WTC11 (cell line): Measurements from ENCODE around the gene RDH16.
"Not testable (repeated sequence)": the region's sequence is repeated elsewhere in the genome, so short reads cannot be mapped to it uniquely, and the experiment has no call there.

ENCODE experiments used
- SP1 ChIP-seq: sonication (generic); formaldehyde crosslinking; conservative IDR thresholded peaks from 2 replicates; pipeline ENCODE4 v1.8.1; 2022; ENCODE audit warnings: missing genetic modification reagents
- TF ChIP-seq, protein P1 (sequence below): sonication (generic); formaldehyde crosslinking; IDR thresholded peaks from 2 replicates; pipeline ENCODE4 v1.8.0; 2022; ENCODE audit warnings: mild to moderate bottlenecking, missing genetic modification reagents
- TF ChIP-seq, protein P2 (sequence below): sonication (generic); formaldehyde crosslinking; IDR thresholded peaks from 2 replicates; pipeline ENCODE4 v1.8.1; 2022; ENCODE audit warnings: mild to moderate bottlenecking, missing genetic modification reagents, moderate library complexity, borderline replicate concordance

DNA sequence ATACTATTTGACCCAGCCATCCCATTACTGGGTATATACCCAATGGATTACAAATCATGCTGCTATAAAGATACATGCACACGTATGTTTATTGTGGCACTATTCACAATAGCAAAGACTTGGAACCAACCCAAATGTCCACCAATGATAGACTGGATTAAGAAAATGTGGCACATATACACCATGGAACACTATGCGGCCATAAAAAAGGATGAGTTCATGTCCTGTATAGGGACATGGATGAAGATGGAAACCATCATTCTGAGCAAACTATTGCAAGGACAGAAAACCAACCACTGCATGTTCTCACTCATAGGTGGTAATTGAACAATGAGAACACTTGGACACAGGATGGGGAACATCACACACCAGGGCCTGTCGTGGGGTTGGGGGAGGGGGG lies 16.8 kb upstream of the RDH16 start:
- TF ChIP-seq SP1 (CRISPR knock-in tag), result not testable (repeated sequence)
- TF ChIP-seq, protein P1, sequence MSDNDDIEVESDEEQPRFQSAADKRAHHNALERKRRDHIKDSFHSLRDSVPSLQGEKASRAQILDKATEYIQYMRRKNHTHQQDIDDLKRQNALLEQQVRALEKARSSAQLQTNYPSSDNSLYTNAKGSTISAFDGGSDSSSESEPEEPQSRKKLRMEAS (CRISPR knock-in tag), result not testable (repeated sequence)
- TF ChIP-seq, protein P2, sequence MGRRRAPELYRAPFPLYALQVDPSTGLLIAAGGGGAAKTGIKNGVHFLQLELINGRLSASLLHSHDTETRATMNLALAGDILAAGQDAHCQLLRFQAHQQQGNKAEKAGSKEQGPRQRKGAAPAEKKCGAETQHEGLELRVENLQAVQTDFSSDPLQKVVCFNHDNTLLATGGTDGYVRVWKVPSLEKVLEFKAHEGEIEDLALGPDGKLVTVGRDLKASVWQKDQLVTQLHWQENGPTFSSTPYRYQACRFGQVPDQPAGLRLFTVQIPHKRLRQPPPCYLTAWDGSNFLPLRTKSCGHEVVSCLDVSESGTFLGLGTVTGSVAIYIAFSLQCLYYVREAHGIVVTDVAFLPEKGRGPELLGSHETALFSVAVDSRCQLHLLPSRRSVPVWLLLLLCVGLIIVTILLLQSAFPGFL (CRISPR knock-in tag), result not testable (repeated sequence)
